SIG-M5 (cell line): ENCODE measurements around the gene LRRC8B.
A peak's percentile ranks its signal among the peaks of the same experiment; 100 is the strongest.
"Not testable (repeated sequence)": the region's sequence is repeated elsewhere in the genome, so short reads cannot be mapped to it uniquely, and the experiment has no call there.

Experiments
- DNase-seq: peaks from one replicate; lab custom pipeline; 2025; lab: John Stamatoyannopoulos, UW

Gene LRRC8B

DNA sequence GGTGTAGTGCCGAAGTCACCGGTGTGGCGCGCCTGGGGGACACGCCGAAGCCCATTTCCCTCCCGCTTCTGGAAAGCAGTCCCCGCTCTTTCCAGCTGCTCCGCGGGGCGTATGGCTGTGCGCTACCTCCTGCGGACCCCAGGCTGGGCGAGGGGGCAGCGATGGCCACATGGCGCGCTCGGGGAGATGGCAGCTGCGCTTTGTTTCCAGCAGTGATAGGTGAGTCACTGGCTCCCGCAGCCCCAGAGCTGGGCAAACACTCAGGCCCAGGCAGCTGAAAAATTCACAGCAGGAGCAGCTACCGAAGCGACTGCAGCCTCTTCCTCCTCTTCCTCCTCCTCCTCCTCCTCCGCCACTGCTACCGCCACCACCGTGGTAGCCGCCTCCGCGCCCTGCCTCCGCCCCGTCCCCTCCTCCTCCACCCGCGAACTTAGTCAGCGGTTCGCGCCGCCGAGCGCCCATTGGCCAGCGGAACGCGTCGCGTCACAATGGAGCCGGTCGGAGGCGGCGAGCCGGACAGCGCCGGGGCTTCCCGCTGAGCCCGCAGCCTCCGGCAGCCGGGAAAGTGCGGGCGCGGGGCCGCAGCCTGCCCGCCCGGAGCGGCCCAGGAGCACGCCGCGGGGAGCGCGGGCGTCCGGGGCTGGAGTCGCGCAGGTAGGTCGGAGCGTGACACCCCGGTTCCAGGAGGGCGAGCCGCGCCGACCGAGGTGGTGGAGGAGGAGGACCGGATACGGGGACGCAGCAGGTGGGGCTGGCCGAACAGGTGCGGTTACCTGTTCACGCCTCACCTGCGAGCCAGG is at the start of gene LRRC8B:
Gene LRRC8B, plus strand, starts transcription at position 461 of the 800 bp plus-strand sequence. CDS start 57,822 bp downstream, outside the sequence.
- DNase-seq = no peak

DNA sequence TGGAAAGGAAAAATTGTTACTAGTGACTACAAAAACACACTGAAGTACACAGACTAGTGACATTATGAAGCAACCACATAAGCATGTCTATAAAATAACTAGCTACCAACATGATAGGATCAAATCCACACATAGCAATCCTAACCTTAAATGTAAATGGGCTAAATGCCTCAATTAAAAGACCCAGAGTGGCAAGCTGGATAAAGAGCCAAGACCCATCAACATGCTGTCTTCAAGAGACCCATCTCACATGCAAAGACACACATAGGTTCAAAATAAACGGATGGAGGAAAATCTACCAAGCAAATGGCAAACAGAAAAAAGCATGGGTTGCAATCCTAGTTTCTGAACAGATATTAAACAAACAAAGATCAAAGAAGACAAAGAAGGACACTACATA is 49.4 kb upstream of the LRRC8B start:
- no peak for DNase-seq

DNA sequence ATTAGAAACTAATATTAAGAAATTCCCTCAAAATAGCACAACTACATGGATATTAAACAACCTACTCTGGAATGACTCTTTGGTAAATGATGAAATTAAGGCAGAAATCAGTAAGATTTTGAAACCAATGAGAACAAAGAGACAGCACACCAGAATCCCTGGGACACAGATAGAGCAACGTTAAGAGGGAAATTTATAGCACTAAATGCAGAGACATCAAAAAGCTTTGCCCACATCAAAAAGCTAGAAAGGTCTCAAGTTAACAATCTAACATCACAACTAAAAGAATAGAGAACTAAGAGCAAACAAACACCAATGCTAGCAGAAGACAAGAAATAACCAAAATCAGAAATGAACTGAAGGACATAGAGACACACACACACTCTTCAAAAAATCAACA is 48.6 kb upstream of the LRRC8B start:
- DNase-seq = no peak

DNA sequence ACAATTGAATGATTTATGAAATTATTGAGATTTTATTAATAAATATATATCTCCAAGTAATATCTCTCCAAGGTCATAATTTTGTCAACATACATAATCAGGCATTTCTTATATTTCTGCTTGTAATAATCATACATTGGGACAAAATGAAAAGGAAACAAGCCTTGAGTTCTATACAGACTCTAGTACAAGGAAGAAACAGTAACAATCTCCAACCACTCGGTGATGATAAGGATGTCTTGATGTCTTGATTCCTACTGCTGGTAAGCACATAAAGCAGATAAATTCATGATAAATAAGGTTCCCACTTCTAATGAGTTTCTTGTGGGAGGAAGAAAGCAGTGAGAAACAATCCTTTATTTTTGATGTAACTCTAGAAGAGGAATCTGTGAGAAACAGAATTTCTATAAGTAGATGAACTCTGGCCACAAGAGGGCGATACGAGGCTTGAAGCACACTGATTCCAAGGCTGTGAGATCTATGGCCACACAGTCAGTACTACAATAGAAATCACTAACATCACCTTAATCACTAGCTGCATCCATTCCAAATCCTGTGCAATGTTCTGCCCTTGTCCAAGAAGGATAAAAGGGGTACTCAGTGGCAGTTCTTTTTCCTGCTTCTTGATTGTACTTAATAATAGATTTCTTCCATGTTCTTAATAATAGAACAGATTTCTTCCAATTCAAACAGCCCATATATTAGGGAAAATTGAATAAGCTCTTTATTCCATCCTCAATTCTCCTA is 41.4 kb upstream of the LRRC8B start:
- no peak for DNase-seq

DNA sequence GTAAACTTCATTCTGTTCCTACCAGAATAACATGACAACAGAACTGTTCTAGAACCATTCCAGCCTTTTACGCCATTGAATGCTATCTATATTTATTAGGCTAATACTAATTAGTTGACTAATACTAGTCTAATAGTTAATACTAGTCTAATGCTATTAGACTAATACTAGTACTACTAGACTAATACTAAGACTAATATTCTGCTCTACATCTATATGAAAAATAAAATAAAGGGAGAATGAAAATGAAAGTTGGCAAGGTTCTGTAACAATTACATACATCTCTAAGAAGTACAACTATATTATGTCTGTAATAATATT is 40.9 kb upstream of the LRRC8B start:
- no peak for DNase-seq

DNA sequence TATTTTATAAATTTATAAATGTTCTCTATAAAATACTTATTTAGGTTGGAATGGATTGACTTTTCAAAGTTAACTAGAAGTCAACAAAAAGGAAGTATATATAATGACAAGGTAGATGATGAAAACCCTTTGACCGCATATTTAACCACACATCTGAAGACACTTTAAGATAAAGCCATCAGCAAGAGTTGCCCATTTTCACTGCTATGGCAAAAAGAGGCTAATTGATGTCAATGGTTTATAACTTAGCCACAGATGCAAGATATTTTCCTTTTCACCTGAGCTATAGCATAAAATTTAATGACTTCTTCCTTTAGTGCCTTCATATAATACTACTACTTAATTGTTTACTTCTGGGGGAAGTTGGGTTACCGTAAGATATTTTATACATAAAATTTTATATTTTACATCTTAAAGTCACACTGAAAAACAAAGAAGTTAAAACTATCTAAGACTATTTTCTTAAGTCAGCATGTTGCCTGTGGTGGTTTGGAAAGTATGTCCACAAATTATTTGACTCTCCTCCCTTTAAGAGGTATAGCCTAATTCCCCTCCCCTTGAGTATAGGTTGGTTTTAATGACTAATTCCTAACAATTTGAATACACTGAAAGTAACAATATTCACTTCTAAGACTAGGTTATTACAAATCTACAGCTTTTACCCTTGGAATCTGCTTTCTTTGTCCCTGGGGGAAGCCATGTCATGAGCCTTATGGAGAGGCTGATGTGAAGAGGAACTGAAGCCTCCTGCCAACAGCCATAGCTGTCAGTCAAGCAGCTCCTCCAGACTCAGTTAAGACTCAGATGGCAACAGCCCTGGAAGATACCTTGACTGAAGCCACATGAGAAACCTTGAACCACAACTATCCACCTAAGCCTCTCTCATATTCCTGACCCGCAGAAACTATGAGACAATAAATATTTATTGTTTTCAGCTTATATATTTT is 40.3 kb upstream of the LRRC8B start:
- DNase-seq = no peak

DNA sequence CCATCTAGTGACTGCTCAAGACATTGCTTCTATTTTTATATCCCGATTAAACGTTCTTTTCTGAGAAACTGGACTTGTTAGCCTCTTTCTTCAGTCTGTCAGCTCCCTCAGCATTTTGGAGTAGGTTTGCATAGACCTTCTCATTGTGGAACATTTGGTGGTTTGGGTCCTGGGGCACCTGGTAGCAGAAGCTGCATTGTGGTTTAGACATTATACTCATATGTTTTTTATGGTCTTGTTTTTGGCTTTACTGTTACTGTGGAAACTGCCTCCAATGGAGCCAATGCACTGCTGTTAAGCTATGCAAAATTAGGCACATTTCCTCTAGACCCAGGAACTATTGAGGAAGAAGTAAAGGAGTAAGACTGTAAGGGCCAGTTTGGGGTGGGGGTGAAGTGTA is 36.7 kb upstream of the LRRC8B start:
- no peak for DNase-seq

DNA sequence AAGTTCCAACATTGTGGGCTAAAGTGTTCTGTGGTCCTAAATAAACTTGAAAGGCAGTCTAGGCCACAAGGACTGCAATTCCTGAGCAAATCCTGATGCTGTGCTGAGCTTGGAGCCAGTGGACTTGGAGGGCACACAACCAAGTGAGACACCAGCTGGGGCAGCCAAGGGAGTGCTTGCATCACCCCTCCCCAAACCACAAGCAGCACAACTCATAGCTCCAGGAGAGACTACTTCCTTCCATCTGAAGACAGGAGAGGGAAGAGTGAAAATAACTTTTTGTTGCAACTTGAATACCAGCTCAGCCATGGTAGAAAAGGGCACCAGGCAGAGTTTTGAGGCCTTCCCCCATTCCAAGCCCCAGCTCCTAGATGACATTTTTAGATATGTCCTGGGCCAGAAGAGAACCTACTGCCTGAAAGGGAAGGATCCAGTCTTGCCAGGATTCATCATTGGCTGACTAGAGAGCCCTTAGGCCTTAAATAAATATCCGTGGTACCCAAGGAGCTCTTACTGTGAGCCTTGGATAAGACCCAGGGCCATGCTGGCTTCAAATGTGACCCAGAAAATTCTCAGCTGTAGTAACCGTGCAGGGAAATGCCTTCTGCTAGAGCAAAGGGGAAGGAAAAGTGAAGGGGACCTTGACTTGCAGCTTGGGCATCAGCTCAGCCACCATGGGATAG is 35.4 kb upstream of the LRRC8B start:
- peak; percentile 40 for DNase-seq

DNA sequence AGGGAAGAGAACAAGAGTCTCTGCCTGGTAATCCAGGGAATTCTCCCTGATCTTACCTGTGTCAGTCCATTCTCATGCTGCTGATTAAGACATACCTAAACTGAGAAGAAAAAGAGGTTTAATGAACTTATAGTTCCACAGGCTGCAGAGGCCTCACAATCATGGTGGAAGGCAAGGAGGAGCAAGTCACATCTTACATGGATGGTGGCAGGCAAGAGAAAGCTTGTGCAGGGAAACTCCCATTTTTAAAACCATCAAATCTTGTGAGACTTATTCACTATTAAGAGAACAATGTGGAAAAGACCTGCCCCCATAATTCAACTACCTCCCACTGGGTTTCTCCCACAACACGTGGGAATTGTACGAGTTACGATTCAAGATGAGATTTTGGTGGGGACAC is 34.2 kb upstream of the LRRC8B start:
- no peak for DNase-seq

DNA sequence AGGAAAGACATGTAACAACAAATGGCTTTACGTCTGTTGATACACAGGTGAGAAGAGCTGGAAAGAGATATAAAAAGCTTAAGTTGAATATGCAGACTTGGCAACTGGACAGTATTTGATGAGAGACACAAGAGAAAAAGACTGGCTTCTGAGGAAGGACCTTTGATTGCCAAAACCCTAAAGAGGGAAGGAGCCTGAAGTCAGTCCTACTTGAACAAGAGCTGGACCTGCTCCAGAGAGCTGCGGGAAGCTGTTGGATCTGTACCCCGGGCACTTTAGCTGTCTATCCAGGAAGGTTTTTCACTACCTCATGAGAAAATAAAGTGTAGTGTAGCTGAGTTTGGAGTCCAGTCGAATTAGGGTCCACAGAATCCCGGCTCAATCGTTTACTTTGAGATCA is 25.3 kb upstream of the LRRC8B start:
- no peak for DNase-seq

DNA sequence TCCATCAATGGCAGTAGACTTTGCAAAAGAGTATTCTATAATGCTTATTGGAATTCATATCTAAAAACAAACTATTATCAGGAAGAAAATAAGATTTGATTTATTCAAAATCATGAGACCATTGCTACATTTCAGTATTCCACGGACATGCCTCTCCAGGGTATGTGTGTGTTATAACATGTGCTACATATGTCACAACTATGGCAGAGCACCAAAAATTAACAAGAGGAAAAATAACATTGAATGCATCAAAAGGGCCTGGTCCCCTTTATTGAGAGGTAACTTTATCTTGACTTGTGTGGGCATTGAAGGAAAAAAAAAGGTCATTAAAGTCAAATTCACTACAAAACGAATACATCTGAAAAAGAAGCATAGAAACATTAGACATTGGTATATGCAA is 22.6 kb upstream of the LRRC8B start:
- DNase-seq = no peak

DNA sequence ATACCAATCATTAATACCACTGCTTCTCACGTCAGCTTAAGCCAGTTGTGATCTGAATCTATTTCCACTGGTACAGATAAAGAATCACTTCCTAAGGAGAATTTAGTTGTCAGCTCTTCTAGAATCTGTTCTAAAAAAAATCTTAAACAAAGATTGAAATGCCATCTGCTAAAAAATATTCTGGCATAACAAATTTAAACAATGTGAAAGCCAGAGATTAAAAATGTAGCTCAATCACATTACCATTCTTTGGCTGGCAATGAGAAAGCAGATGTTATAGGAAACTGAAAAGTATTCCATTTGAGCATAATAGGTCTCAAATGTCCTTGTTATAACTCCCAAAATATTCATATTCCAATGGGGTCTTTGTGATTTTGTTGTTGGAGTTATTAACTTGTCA is 21.7 kb upstream of the LRRC8B start:
- DNase-seq = no peak

DNA sequence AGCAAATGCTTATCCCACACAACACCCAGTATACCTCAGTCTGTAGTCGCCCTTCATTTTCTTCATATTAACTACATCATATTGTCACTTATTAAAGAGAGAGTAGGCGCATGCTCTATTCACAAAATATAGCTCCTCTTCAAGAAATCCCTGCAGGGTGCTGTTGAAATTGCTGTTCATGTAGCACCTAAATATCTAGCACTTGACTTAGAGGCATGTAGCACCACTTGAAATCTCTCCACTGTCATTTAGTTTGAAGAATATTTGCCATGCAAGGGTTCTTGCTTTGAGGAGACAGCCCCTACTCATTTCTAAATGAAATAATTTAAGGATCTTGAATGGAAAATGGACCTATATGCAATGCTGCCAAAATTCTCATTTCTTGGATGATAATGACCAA is 20.9 kb upstream of the LRRC8B start:
- no peak for DNase-seq

DNA sequence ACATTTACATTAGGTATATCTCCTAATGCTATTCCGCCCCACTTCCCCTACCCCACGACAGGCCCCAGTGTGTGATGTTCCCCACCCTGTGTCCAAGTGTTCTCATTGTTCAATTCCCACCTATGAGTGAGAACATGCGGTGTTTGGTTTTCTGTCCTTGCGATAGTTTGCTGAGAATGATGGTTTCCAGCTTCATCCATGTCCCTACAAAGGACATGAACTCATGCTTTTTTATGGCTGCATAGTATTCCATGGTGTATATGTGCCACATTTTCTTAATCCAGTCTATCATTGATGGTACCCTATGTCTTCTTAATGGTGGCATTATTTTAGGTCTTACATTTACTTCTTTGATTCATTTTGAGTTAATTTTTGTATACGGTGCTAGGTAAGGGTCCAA is 14.6 kb upstream of the LRRC8B start:
- not testable (repeated sequence) for DNase-seq

DNA sequence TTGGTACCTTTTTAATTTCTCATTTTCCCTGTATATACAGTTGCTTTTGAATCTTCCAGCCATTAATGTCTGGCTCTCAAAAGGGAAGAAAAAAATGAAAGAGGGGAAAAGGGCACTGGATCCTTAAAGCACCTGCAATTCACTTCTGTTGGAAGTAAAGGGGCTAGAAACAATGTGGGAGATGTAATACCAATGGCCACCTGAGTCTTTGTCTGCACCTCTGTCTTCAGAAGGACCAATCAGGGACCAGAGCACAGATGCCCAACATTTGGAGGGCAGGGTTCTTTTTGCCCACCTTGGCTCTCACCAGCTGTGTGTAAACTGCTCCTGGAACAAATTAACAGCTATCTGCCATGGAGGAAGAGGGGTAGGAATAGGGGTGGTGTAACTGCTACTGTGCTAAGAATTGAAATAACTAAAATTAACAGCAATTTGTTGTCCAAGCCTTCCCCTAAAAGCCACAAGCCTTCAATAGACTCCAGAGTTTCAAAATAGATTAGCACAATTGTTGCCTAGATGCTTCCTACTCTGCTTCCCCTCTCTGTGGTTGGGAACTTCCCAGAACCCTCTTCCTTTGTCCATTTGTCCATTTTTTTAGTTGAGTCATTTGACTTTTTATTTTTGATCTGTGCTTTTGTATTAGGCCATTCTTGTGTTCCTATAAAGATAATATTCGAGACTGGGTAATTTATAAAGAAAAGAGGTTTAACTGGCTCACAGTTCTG is 11.5 kb upstream of the LRRC8B start:
- DNase-seq = no peak

DNA sequence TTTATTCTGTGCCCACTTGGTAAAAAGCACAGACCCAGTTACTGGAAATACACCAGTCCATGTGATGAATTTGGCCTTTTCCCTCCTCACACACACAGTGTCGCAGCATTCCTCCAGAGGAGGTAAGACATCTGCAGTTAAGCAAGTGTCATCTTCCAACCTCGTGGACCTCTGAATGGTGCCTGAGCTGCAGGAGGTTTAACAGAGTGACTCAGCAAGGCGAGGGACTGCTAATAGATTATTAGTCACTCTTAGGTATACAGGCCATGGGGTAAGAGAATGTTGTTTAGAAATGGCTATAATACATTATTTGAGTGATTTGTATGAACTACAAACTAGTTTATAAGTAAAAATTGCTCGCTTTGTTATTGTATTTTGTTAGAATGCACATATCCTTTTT is 8.6 kb upstream of the LRRC8B start:
- DNase-seq = no peak

DNA sequence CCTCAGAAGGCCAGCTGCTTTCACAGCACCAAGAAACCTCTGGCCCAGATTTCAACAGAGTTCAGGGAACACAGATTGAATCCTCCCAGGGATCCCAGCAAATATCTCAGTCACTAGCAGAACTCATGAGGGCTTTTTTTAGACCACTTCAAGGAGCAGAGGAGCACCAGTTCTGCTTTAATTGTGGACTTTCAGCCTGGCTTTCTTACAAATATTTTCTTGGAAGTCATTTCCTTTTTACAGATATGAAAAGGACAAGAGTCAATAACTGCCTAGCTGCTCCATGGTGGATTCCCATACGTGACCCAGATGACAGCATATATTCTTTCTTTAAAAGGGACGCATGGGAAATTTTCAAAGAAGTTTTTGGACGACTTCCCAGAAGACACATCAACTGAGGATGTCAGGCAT is 6.4 kb upstream of the LRRC8B start:
- no peak for DNase-seq

DNA sequence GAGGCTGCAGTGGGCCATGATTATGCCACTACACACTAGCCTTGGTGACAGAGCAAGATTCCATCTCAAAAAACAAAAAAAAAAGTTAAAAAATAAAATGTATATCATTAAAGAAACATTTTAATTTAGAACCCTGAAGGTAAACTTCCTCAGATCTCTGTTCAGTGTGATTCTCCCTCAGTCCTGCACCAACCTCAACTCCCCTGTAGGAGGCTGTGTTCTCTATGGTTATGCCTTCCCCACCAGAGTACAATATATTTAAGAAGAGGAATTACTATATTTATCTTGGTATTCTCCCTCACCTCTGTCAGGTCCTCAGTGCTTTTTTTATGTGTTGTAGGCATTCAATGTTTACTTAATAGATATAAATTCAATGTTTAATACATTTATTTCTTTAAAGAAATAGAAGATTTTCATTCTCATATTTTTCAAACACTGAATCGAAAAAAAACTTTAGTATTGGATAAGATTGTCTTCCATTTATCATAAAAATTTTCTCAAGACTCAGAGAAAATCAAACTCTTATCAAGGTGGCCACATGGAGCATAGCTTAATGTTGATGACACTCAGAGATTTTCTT is 4.8 kb upstream of the LRRC8B start:
- DNase-seq = no peak

DNA sequence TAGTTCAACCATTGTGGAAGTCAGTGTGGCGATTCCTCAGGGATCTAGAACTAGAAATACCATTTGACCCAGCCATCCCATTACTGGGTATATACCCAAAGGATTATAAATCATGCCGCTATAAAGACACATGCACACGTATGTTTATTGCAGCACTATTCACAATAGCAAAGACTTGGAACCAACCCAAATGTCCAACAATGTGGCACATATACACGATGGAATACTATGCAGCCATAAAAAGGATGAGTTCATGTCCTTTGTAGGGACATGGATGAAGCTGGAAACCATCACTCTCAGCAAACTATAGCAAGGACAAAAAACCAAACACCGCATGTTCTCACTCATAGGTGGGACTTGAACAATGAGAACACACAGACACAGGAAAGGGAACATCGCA is 2.7 kb upstream of the LRRC8B start:
- DNase-seq = not testable (repeated sequence)

DNA sequence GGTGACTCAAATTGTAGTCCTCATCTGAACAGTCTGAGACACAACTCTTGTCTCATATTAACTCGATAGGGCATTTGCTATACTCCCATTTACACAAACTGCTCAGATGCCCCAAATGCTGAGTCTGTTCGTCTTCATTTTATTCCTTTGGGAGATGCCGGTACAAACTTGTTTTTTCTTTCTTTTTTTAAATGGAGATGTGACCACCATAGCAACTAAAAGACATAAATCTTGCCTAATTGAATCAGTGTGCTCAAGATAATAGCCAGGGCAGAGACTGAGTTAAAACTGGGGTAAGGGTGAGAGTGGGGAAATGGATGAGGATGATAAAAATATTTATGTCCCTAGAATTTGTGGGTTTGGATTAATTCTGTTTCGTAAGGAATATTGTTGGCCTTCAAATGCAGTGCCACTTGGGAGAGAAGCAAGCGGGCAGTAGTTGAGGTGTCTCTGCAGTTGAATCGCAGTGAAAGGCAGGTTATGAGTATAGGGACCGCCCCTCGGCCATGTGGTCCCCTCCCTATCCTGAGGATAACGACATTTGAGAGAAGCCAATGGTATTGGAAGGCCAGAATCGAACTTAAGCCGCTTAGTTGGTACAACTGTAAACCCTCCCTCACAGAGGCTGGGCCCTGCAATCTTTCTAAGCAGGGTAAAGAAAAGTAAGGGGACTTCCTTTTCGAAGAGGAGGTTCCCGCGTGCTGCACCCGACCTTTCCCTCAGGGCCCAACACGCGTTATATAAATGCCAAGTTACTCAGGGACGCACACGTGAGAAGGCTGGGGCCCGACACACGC is 859 bp upstream of the LRRC8B start:
- no peak for DNase-seq
